ENCODE results near the gene DOCK9.
"Not testable (repeated sequence)": the region's sequence is repeated elsewhere in the genome, so short reads cannot be mapped to it uniquely, and the experiment has no call there.

DOCK9 gene

DNA sequence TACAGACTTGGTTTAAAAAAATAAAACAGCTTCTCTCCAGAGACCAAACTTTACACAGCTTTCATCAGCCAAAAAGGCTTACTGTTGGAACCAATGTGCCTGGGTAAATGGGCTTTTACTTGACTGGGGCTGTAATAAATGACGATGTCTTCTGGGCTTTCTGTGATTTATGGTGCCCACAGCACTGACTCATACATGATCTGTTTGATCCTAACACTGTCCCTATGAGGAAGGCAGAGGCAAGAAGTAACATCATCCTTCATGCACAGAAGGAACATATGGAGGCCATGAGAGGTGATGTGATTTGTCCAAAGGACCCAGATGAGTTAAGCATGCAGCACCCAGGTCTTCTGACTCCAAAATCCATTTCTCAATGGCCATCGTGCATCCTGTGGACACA, 77.4 kb downstream of the DOCK9 start:
- H3K4me3 ChIP-seq (ENCODE audit: low read depth, low read length): no peak overlapping the region
- TF ChIP-seq CTCF (IDR thresholded peaks at IDR 0.05; ENCODE audit: borderline replicate concordance, insufficient read depth, low read depth, low read length): no peak

GRCh38 chr13:98897706-98898105, 80.2 kb downstream of the DOCK9 start:
- no peak overlapping the region for H3K4me3 ChIP-seq (ENCODE audit: low read depth, low read length)
- TF ChIP-seq CTCF (IDR thresholded peaks at IDR 0.05; ENCODE audit: borderline replicate concordance, insufficient read depth, low read depth, low read length): no peak

DNA sequence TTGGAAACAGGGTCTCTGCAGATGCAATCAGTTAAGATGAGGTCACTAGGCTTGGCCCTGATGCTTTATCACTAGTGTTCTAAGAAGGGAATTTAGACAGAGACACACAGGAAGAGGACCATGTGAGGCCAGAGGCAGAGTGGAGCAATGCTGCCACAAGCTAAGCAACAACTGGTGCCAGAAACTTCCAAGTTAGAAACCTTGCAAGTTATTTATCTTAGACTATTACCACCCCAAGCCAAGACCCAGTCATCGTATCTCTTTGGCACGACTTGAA, 81.1 kb downstream of the DOCK9 start:
- no peak overlapping the region for H3K4me3 ChIP-seq (ENCODE audit: low read depth, low read length)
- TF ChIP-seq CTCF (IDR thresholded peaks at IDR 0.05; ENCODE audit: borderline replicate concordance, insufficient read depth, low read depth, low read length): no peak

DNA sequence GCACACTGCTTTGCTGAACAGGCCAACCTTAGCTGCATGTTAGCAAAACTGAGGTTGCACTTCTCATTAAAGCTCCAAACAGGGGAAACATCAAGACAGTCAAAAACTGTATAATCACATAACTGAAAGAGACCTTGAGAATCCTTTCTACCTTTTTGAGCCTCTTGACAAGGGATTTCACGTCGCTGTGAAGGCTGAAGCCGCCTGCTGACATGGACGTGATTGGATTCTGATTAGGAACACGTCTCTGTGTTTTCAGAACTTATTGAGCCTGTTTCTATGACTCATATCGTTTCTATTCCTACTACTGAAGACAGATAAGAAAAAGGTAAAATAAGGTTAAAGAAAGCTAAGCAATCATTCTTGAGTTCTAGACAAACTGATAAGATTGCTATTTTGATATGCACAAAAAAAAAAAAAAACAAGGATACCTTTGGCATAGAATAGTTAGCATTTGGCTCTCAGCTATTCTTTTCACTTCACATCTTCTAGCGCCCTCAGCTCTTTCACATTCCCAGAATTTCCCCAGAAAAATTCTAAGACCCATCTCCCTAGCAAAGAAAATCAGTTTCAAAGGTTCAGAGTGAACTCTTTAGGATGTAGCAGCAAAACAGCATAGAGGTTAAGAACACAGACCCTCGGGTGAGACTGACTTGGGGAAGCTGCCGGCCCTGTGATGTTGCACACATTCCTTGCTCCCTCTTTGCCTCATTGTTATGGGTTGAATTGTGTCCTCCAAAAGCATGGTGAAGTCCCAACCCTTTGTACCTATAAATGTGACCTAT, 81.6 kb downstream of the DOCK9 start:
- no peak overlapping the region for H3K4me3 ChIP-seq (ENCODE audit: low read depth, low read length)
- TF ChIP-seq CTCF (IDR thresholded peaks at IDR 0.05; ENCODE audit: borderline replicate concordance, insufficient read depth, low read depth, low read length): no peak

DNA sequence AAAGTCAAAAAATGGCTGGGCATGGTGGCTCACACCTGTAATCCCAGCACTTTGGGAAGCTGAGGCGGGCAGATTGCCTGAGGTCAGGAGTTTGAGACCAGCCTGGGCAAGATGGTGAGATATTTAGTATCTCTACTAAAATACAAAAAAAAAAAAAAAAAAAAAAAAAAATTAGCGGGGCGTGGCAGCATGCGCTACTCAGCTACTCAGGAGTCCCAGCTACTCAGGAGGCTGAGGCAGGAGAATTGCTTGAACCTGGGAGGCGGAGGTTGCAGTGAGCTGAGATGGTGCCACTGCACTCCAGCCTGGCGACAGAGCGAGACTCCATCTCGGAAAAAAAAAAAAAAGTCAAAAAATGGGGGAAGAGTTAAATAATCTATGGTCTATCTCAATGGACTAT, 83.0 kb downstream of the DOCK9 start:
- not testable (repeated sequence) for H3K4me3 ChIP-seq (ENCODE audit: low read depth, low read length)

DNA sequence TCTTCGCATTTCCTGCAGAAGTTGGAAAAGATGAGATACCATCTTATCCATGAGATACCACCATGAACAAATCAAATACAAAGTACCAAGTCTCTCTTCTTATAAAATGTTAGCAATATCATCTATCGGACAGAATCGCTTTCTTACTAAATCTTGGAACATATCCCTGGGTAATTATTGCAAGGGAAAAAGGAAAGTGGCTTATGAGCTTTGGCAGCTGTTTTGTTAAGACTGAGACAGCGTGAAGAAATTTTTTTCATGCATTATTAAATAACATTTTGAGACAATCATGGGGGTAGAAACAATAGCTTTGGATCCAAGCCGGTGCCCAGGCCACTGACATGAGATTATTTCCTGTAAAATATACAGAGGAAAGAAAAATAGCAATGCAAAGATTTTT, 84.5 kb downstream of the DOCK9 start:
- no peak for TF ChIP-seq CTCF (IDR thresholded peaks at IDR 0.05; ENCODE audit: borderline replicate concordance, insufficient read depth, low read depth, low read length)
- no peak overlapping the region for H3K4me3 ChIP-seq (ENCODE audit: low read depth, low read length)

DNA sequence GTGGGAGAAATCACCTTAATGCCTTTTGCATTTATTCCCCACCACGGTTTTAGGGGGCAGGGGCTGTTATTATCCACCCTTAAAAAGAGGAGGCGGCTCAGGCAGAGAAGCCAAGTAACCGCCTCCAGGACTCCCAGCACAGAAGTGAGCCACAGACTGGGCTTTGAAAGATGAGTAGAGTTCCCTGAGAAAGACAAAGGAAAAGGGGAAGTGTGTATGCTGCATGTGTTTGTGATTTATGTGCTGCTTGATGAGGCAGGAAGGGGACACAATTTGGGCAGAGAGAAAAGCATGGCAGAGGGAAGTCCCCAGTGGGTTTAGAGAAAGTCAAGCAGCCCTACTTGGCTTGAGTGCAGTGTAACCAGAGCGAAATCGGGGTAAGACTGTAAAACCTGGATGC, 85.0 kb downstream of the DOCK9 start:
- no peak overlapping the region for H3K4me3 ChIP-seq (ENCODE audit: low read depth, low read length)
- TF ChIP-seq CTCF (IDR thresholded peaks at IDR 0.05; ENCODE audit: borderline replicate concordance, insufficient read depth, low read depth, low read length): no peak

GRCh38 chr13:98892077-98892476, 85.8 kb downstream of the DOCK9 start:
- no peak for TF ChIP-seq CTCF (IDR thresholded peaks at IDR 0.05; ENCODE audit: borderline replicate concordance, insufficient read depth, low read depth, low read length)
- no peak overlapping the region for H3K4me3 ChIP-seq (ENCODE audit: low read depth, low read length)
